ENCODE data around the gene SMCO1. TPM values are rescaled to one million over a fixed set of nuclear protein-coding genes. Genes with fewer than 3 reads are reported as not detected.
"Not testable (repeated sequence)": the region's sequence is repeated elsewhere in the genome, so short reads cannot be mapped to it uniquely, and the experiment has no call there.

The SMCO1 gene
- polyA plus RNA-seq, 3 donors, result not detected

GRCh38 chr3:196501316-196502044, 13.7 kb downstream of the SMCO1 start:
- DNase-seq (ENCODE audit: extremely low read depth in 1 of 11, low read depth in 9 of 11, low spot score in 4 of 11), result no peak

GRCh38 chr3:196499807-196500524, 15.2 kb downstream of the SMCO1 start:
- no peak for DNase-seq (ENCODE audit: extremely low read depth in 1 of 11, low read depth in 9 of 11, low spot score in 4 of 11)

GRCh38 chr3:196499061-196499460, 16.1 kb downstream of the SMCO1 start:
- DNase-seq (ENCODE audit: extremely low read depth in 1 of 11, low read depth in 9 of 11, low spot score in 4 of 11), result no peak

GRCh38 chr3:196498297-196498696, 16.8 kb downstream of the SMCO1 start:
- no peak for DNase-seq (ENCODE audit: extremely low read depth in 1 of 11, low read depth in 9 of 11, low spot score in 4 of 11)

- DNase-seq (ENCODE audit: extremely low read depth in 1 of 11, low read depth in 9 of 11, low spot score in 4 of 11), result no peak
These were observed 19.0 kb downstream of the SMCO1 start for GRCh38 chr3:196496183-196496582.

GRCh38 chr3:196493292-196493691, 21.9 kb downstream of the SMCO1 start:
- DNase-seq (ENCODE audit: extremely low read depth in 1 of 11, low read depth in 9 of 11, low spot score in 4 of 11), result no peak

- no peak for DNase-seq (ENCODE audit: extremely low read depth in 1 of 11, low read depth in 9 of 11, low spot score in 4 of 11)
These were observed 23.1 kb downstream of the SMCO1 start for GRCh38 chr3:196492080-196492479.

GRCh38 chr3:196489747-196490146, 25.4 kb downstream of the SMCO1 start:
- DNase-seq (ENCODE audit: extremely low read depth in 1 of 11, low read depth in 9 of 11, low spot score in 4 of 11), result no peak

- no peak for DNase-seq (ENCODE audit: extremely low read depth in 1 of 11, low read depth in 9 of 11, low spot score in 4 of 11)
These were observed 28.9 kb downstream of the SMCO1 start for GRCh38 chr3:196486263-196486662.

- DNase-seq (ENCODE audit: extremely low read depth in 1 of 11, low read depth in 9 of 11, low spot score in 4 of 11), result no peak
These were observed 37.5 kb downstream of the SMCO1 start for GRCh38 chr3:196477678-196478077.

- no peak for DNase-seq (ENCODE audit: extremely low read depth in 1 of 11, low read depth in 9 of 11, low spot score in 4 of 11)
These were observed 42.9 kb downstream of the SMCO1 start for GRCh38 chr3:196472286-196472685.

- DNase-seq (ENCODE audit: extremely low read depth in 1 of 11, low read depth in 9 of 11, low spot score in 4 of 11), result no peak
These were observed 43.6 kb downstream of the SMCO1 start for GRCh38 chr3:196471551-196471950.

GRCh38 chr3:196470182-196470581, 45.0 kb downstream of the SMCO1 start:
- DNase-seq (ENCODE audit: extremely low read depth in 1 of 11, low read depth in 9 of 11, low spot score in 4 of 11), result not testable (repeated sequence)

- no peak for DNase-seq (ENCODE audit: extremely low read depth in 1 of 11, low read depth in 9 of 11, low spot score in 4 of 11)
These were observed 51.3 kb downstream of the SMCO1 start for GRCh38 chr3:196463804-196464203.

- no peak for DNase-seq (ENCODE audit: extremely low read depth in 1 of 11, low read depth in 9 of 11, low spot score in 4 of 11)
These were observed 51.7 kb downstream of the SMCO1 start for GRCh38 chr3:196463478-196463756.

GRCh38 chr3:196462680-196463477, 52.3 kb downstream of the SMCO1 start:
- not testable (repeated sequence) for DNase-seq (ENCODE audit: extremely low read depth in 1 of 11, low read depth in 9 of 11, low spot score in 4 of 11)

- DNase-seq (ENCODE audit: extremely low read depth in 1 of 11, low read depth in 9 of 11, low spot score in 4 of 11), result no peak
These were observed 57.1 kb downstream of the SMCO1 start for GRCh38 chr3:196458063-196458462.

GRCh38 chr3:196457470-196457869, 57.7 kb downstream of the SMCO1 start:
- DNase-seq (ENCODE audit: extremely low read depth in 1 of 11, low read depth in 9 of 11, low spot score in 4 of 11), result not testable (repeated sequence)
